ES-I3 (cell line): ENCODE measurements around the gene GSTA5.
"Not testable (repeated sequence)": the region's sequence is repeated elsewhere in the genome, so short reads cannot be mapped to it uniquely, and the experiment has no call there.

Experiments
- H3K36me3 ChIP-seq: 2 replicates; pipeline ENCODE4 v1.6.1; 2013; ENCODE audit warnings: mild to moderate bottlenecking, low read length, control low read depth, moderate library complexity; ENCODE audit not compliant: insufficient read depth
- H3K4me1 ChIP-seq: 2 replicates; pipeline ENCODE4 v1.6.1; 2013; ENCODE audit warnings: mild to moderate bottlenecking, control low read depth, low read length; ENCODE audit not compliant: insufficient read depth
- H3K9ac ChIP-seq: 2 replicates; pipeline ENCODE4 v1.6.1; 2013; ENCODE audit warnings: low read depth, mild to moderate bottlenecking, low read length, moderate library complexity
- H3K9me3 ChIP-seq: 2 replicates; pipeline ENCODE4 v1.6.1; 2013; ENCODE audit warnings: mild to moderate bottlenecking, low read length, moderate library complexity; ENCODE audit not compliant: control insufficient read depth, insufficient read depth

The GSTA5 gene

DNA sequence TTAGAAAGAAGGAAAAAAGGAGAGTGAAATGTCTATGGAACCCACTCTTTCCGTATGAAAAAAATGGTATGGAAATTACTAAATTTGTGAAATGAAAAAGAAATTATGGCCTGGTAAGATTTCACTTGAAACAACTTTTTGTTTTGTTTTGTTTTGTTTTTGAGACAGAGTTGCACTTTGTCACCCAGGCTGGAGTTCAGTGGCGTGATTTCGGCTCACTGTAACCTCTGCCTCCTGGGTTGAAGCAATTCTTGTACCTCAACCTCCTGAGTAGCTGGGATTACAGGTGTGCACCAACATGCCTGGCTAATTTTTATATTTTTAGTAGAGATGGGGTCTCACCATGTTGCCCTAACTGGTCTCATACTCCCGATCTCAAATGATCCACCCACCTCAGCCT lies 17.8 kb upstream of the GSTA5 start:
- Histone ChIP-seq H3K4me1 (peaks cover 13% of the 10 kb centered on the region; the same call in 1 of the 2 replicates), H3K9ac (no peak overlapping the region), H3K9me3 (no peaks in the 10 kb centered on the region), H3K36me3 (no peaks in the 10 kb centered on the region)

GRCh38 chr6:52856137-52856536 lies 15.5 kb upstream of the GSTA5 start:
- not testable (repeated sequence) for H3K9ac ChIP-seq, H3K36me3 ChIP-seq, H3K9me3 ChIP-seq
- H3K4me1 ChIP-seq: peaks cover 13% of the 10 kb centered on the region; the same call in 1 of the 2 replicates

- Histone ChIP-seq H3K9ac (no peak overlapping the region), H3K9me3 (no peaks in the 10 kb centered on the region; the same call in 1 of the 2 replicates), H3K4me1 (no peaks in the 10 kb centered on the region), H3K36me3 (no peaks in the 10 kb centered on the region)
Observed at GRCh38 chr6:52849137-52849536, 8.5 kb upstream of the GSTA5 start.

- no peaks in the 10 kb centered on the region for H3K36me3 ChIP-seq
Observed at GRCh38 chr6:52846002-52846401, 5.4 kb upstream of the GSTA5 start.

DNA sequence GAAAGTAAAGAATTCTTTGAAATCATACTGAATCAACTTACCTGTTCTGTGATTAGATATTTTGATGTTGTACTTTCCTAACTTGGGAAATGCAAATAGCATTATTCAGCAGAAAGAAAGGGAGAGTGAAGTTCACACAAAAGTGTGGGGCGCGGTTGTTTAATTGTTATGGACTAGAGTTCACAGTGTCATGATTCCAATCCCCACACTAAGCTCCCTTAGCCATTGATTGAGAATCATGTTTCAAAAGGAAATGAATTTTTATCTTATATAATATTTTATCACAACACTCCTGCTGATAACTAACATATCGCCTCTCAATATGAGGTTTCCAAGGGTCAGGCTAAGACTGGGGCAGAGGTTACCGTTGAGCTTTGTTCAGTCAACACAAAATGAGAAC lies 3.0 kb upstream of the GSTA5 start:
- no peaks in the 10 kb centered on the region for H3K4me1 ChIP-seq
- no peak overlapping the region for H3K9ac ChIP-seq
- H3K36me3 ChIP-seq: no peaks in the 10 kb centered on the region
- no peaks in the 10 kb centered on the region for H3K9me3 ChIP-seq

More at GRCh38 chr6:52846002-52846401, 5.4 kb upstream of the GSTA5 start:
- H3K9me3 ChIP-seq: no peaks in the 10 kb centered on the region; the same call in 1 of the 2 replicates
- no peak overlapping the region for H3K9ac ChIP-seq
- H3K4me1 ChIP-seq: no peaks in the 10 kb centered on the region

DNA sequence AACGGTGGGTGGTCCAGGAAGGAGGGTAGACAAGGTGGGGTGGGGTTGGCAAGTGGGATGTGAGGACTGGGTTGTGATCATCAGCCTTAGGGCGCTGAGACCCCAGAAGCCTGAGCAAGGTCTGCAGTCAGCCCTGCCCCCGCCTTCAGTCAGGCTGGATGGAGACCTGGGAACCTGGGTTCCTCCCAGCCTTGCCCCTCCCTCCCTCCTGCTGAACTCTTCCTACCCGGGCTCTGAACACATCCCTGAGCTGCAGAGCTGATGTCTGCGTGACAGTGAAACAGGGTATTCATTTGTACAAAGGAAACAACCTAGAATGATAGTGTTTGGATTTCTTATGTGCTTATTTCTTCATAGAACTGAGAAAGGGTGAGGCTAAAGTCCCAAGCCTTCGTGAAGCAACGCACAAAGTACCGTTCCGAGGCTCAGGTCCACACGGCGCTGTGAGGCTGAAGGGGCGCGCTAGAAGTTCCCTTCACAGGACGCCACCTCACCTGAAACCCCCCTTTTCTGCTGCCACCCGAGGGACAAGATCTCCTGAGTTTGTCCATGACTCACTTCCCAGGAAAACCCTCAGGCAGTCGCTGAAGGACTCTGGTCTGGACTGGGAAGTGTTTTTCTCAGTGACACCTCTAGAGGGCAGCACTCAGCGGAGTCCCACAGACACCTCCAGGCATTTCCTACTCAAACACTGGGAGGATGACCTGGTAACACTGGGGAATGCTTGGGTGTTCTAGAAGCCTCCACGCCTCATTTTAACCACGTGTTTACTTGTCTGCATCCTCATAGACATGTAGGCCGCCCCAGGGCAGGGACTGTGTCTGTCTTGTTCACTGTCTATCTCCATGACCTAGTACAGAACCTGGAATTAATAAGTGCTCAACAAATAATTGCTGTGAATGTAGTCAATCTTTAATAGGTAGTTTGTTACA lies 1.2 kb downstream of the GSTA5 start:
- Histone ChIP-seq H3K9me3 (no peaks in the 10 kb centered on the region), H3K36me3 (no peaks in the 10 kb centered on the region), H3K4me1 (no peaks in the 10 kb centered on the region), H3K9ac (peak overlapping the region; percentile 29; the same call in 1 of the 2 replicates)

- H3K36me3 ChIP-seq: no peaks in the 10 kb centered on the region
- peaks cover 3% of the 10 kb centered on the region for H3K9me3 ChIP-seq
- H3K4me1 ChIP-seq: no peaks in the 10 kb centered on the region
- no peak overlapping the region for H3K9ac ChIP-seq
Observed at GRCh38 chr6:52834481-52834880, 6.1 kb downstream of the GSTA5 start.

GRCh38 chr6:52830869-52831268 lies 9.7 kb downstream of the GSTA5 start:
- not testable (repeated sequence) for H3K4me1 ChIP-seq, H3K36me3 ChIP-seq, H3K9me3 ChIP-seq, H3K9ac ChIP-seq

DNA sequence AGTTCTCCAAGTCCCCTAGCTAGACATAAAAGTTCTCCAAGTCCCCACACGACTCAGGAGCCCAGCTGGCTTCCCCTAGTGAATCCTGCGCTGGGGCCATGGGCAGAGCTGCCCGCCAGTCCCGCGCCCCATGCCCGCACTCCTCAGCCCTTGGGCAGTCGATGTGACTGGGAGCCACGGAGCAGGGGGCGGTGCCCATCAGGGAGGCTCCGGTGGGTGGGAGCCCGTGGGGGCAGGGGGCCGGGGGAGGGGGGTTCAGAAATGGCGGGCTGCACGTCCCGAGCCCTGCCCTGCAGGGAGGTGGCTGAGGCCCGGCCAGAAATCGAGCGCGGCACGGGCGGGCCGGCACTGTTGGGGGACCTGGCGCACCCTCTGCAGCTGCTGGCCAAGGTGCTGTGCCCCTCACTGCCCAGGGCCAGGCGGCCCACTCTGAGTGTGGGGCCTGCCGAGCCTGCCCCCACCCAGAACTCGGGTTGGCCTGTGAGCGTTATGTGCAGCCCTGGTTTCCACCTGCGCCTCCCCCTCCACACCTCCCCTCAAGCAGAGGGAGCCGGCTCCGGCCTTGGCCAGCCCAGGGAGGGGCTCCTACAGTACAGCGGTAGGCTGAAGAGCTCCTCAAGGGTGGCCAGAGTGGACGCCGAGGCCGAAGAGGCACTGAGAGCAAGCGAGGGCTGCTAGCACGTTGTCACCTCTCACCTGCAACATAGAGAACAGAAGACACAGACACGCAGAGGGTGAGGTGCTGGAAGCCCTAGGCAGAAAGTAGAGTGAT lies 11.4 kb downstream of the GSTA5 start:
- no peak overlapping the region for H3K9ac ChIP-seq
- H3K36me3 ChIP-seq: no peaks in the 10 kb centered on the region
- H3K4me1 ChIP-seq: no peaks in the 10 kb centered on the region
- H3K9me3 ChIP-seq: peaks cover 3% of the 10 kb centered on the region

DNA sequence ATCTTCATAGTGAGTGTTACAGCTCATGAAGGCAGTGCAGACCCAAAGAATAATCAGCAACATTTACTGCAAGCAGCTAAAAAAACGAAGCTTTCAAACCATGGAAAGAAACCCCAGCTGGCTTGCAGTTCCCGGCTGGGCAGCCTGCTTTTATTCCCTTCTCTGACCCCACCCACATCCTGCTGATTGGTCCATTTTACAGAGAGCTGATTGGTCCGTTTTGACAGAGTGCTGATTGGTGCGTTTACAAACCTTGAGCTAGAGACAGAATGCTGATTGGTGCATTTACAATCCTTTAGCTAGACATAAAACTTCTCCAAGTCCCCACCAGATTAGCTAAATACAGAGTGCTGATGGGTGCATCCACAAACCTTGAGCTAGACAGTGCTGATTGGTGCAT lies 12.0 kb downstream of the GSTA5 start:
- H3K4me1 ChIP-seq, H3K9ac ChIP-seq, H3K36me3 ChIP-seq, H3K9me3 ChIP-seq: not testable (repeated sequence)

GRCh38 chr6:52827073-52827783 lies 13.4 kb downstream of the GSTA5 start:
- H3K4me1 ChIP-seq, H3K36me3 ChIP-seq, H3K9ac ChIP-seq, H3K9me3 ChIP-seq: not testable (repeated sequence)

GRCh38 chr6:52826513-52826912 lies 14.1 kb downstream of the GSTA5 start:
- Histone ChIP-seq H3K36me3 (no peaks in the 10 kb centered on the region), H3K9ac (no peak overlapping the region), H3K4me1 (no peaks in the 10 kb centered on the region), H3K9me3 (peaks cover 3% of the 10 kb centered on the region)

DNA sequence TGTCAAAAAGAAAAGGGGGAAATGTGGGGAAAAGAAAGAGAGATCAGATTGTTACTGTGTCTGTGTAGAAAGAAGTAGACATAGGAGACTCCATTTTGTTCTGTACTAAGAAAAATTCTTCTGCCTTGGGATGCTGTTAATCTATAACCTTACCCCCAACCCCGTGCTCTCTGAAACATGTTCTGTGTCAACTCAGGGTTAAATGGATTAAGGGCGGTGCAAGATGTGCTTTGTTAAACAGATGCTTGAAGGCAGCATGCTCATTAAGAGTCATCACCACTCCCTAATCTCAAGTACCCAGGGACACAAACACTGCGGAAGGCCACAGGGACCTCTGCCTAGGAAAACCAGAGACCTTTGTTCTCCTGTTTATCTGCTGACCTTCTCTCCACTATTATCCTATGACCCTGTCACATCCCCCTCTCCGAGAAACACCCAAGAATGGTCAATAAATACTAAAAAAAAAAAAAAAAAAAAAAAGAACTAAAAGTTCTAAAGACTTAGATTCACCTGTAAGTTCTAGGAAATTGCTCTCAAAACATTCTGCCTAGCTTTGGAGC lies 14.6 kb downstream of the GSTA5 start:
- H3K4me1 ChIP-seq, H3K9me3 ChIP-seq, H3K36me3 ChIP-seq, H3K9ac ChIP-seq: not testable (repeated sequence)

- not testable (repeated sequence) for H3K36me3 ChIP-seq, H3K9ac ChIP-seq, H3K4me1 ChIP-seq, H3K9me3 ChIP-seq
Observed at GRCh38 chr6:52825270-52825793, 15.3 kb downstream of the GSTA5 start.
